ENCODE measurements around the gene NDUFB7. TPM values are rescaled to one million over a fixed set of nuclear protein-coding genes. Genes with fewer than 3 reads are reported as not detected.
"Not testable (repeated sequence)": the region's sequence is repeated elsewhere in the genome, so short reads cannot be mapped to it uniquely, and the experiment has no call there.

Gene NDUFB7
- total and polyA plus RNA-seq, 4 donors, result 105 to 415 (median 300) TPM

- no peak for DNase-seq
- no peak for ATAC-seq (ENCODE audit: insufficient read depth, low FRiP score)
Observed at GRCh38 chr19:14595558-14595957, 23.7 kb upstream of the NDUFB7 start.

GRCh38 chr19:14589433-14589832 is 17.6 kb upstream of the NDUFB7 start:
- H3K4me3 ChIP-seq; H3K36me3 ChIP-seq (ENCODE audit: control insufficient read depth in 4 of 4, insufficient read depth in 4 of 4, low read length in 4 of 4); H3K9me3 ChIP-seq (ENCODE audit: control insufficient read depth in 4 of 4, insufficient read depth in 3 of 4, low read length in 3 of 4); H3K27ac ChIP-seq (ENCODE audit: low read depth in 1 of 2, low read length in 1 of 2); ATAC-seq (ENCODE audit: insufficient read depth, low FRiP score); H3K27me3 ChIP-seq (ENCODE audit: control insufficient read depth in 3 of 3, insufficient read depth in 3 of 3, low read length in 2 of 3); DNase-seq; H3K4me1 ChIP-seq (ENCODE audit: control insufficient read depth in 5 of 5, insufficient read depth in 5 of 5, low read length in 5 of 5); H3K9ac ChIP-seq (ENCODE audit: insufficient read depth in 1 of 2, low read length in 2 of 2): not testable (repeated sequence)
- 55 to 75% methylated on average over 4 of the region's 4 CpGs for WGBS, 2 donors

More at GRCh38 chr19:14595558-14595957, 23.7 kb upstream of the NDUFB7 start:
- Histone ChIP-seq H3K4me1 (ENCODE audit: control insufficient read depth in 5 of 5, insufficient read depth in 5 of 5, low read length in 5 of 5) (no peaks in the 10 kb centered on the region), H3K27me3 (ENCODE audit: control insufficient read depth in 3 of 3, insufficient read depth in 3 of 3, low read length in 2 of 3) (no peaks in the 10 kb centered on the region), H3K9ac (ENCODE audit: insufficient read depth in 1 of 2, low read length in 2 of 2) (no peak overlapping the region), H3K27ac (ENCODE audit: low read depth in 1 of 2, low read length in 1 of 2) (no peak overlapping the region), H3K4me3 (no peak overlapping the region), H3K36me3 (ENCODE audit: control insufficient read depth in 4 of 4, insufficient read depth in 4 of 4, low read length in 4 of 4) (no peaks in the 10 kb centered on the region), H3K9me3 (ENCODE audit: control insufficient read depth in 4 of 4, insufficient read depth in 3 of 4, low read length in 3 of 4) (peaks cover 0 to 4% (median 1%) of the 10 kb centered on the region in 4 donors)
- 91 to 93% methylated on average over 3 of the region's 3 CpGs for WGBS, 2 donors
- no peak for TF ChIP-seq CTCF (IDR thresholded peaks at IDR 0.05; ENCODE audit: control extremely low read depth, extremely low read depth)

GRCh38 chr19:14585187-14585586 is 13.3 kb upstream of the NDUFB7 start:
- H3K4me3 ChIP-seq; H3K9ac ChIP-seq (ENCODE audit: insufficient read depth in 1 of 2, low read length in 2 of 2); ATAC-seq (ENCODE audit: insufficient read depth, low FRiP score); H3K9me3 ChIP-seq (ENCODE audit: control insufficient read depth in 4 of 4, insufficient read depth in 3 of 4, low read length in 3 of 4); H3K4me1 ChIP-seq (ENCODE audit: control insufficient read depth in 5 of 5, insufficient read depth in 5 of 5, low read length in 5 of 5); DNase-seq; H3K36me3 ChIP-seq (ENCODE audit: control insufficient read depth in 4 of 4, insufficient read depth in 4 of 4, low read length in 4 of 4); H3K27me3 ChIP-seq (ENCODE audit: control insufficient read depth in 3 of 3, insufficient read depth in 3 of 3, low read length in 2 of 3); H3K27ac ChIP-seq (ENCODE audit: low read depth in 1 of 2, low read length in 1 of 2): not testable (repeated sequence)
- WGBS, 2 donors, result 63 to 73% methylated on average over 3 of the region's 3 CpGs

GRCh38 chr19:14584372-14584771 is 12.5 kb upstream of the NDUFB7 start:
- not testable (repeated sequence) for ATAC-seq (ENCODE audit: insufficient read depth, low FRiP score); H3K36me3 ChIP-seq (ENCODE audit: control insufficient read depth in 4 of 4, insufficient read depth in 4 of 4, low read length in 4 of 4); H3K27ac ChIP-seq (ENCODE audit: low read depth in 1 of 2, low read length in 1 of 2); H3K9ac ChIP-seq (ENCODE audit: insufficient read depth in 1 of 2, low read length in 2 of 2); H3K27me3 ChIP-seq (ENCODE audit: control insufficient read depth in 3 of 3, insufficient read depth in 3 of 3, low read length in 2 of 3); H3K9me3 ChIP-seq (ENCODE audit: control insufficient read depth in 4 of 4, insufficient read depth in 3 of 4, low read length in 3 of 4); H3K4me3 ChIP-seq; DNase-seq; H3K4me1 ChIP-seq (ENCODE audit: control insufficient read depth in 5 of 5, insufficient read depth in 5 of 5, low read length in 5 of 5)
- WGBS, 2 donors, result 90 to 96% methylated on average over 4 of the region's 5 CpGs

- H3K9me3 ChIP-seq (ENCODE audit: control insufficient read depth in 4 of 4, insufficient read depth in 3 of 4, low read length in 3 of 4), result no peaks in the 10 kb centered on the region
- no peak for TF ChIP-seq CTCF (IDR thresholded peaks at IDR 0.05; ENCODE audit: control extremely low read depth, extremely low read depth)
- no peak within 1 kb of the TSS for H3K27ac ChIP-seq (ENCODE audit: low read depth in 1 of 2, low read length in 1 of 2)
- no peak for DNase-seq
- ATAC-seq (ENCODE audit: insufficient read depth, low FRiP score), result no peak
- H3K9ac ChIP-seq (ENCODE audit: insufficient read depth in 1 of 2, low read length in 2 of 2), result no peak within 1 kb of the TSS
- 31 to 39% methylated on average over 6 of the region's 6 CpGs for WGBS, 2 donors
- no peaks in the 10 kb centered on the region for H3K27me3 ChIP-seq (ENCODE audit: control insufficient read depth in 3 of 3, insufficient read depth in 3 of 3, low read length in 2 of 3)
- no peak within 1 kb of the TSS for H3K4me3 ChIP-seq
- peaks cover 0 to 1% (median 0%) of the 10 kb centered on the region in 5 donors for H3K4me1 ChIP-seq (ENCODE audit: control insufficient read depth in 5 of 5, insufficient read depth in 5 of 5, low read length in 5 of 5)
- no peaks in the 10 kb centered on the region for H3K36me3 ChIP-seq (ENCODE audit: control insufficient read depth in 4 of 4, insufficient read depth in 4 of 4, low read length in 4 of 4)
Observed at GRCh38 chr19:14582894-14583340, 11.1 kb upstream of the NDUFB7 start, which contains the start of gene CLEC17A. Gene CLEC17A (plus strand): TSS chr19:14583084. CDS start chr19:14583161, 77 bp downstream.
